Ovary (tissue), 3 donors: Measurements from ENCODE around the gene MCCC1.

Experiments used
- CTCF ChIP-seq, 3 donors: fragments of 450-650 bp in 2 of 3; fragments of 200-600 bp in 1 of 3; IDR thresholded peaks; one replicate each; pipeline versions ENCODE4 v1.5.1 to v1.8.0; 2016 to 2022; ENCODE audit warnings: antibody characterized with exemption in 3 of 3, mild to moderate bottlenecking in 1 of 3
- POLR2A ChIP-seq: fragments of 450-650 bp; IDR thresholded peaks from one replicate; pipeline ENCODE4 v1.6.1; 2017; ENCODE audit warnings: antibody characterized with exemption, mild to moderate bottlenecking, moderate library complexity
- donor health status: DM: no; HTN: no; CAD: no.

GRCh38 chr3:182973047-182973446 is 126.2 kb downstream of the MCCC1 start:
- TF ChIP-seq CTCF (IDR thresholded peaks at IDR 0.05): no peak
- no peak for TF ChIP-seq POLR2A
